HG02840 (cell line): Measurements from ENCODE around the gene CXorf38.

ENCODE experiments used
- ATAC-seq: cut with Tn5 transposase; IDR thresholded peaks from one replicate; pipeline ENCODE4 v1.9.1; 2021; ENCODE audit warnings: mild to moderate bottlenecking, moderate library complexity, moderate number of reproducible peaks; ENCODE audit not compliant: unreplicated experiment, low FRiP score

CXorf38 gene

GRCh38 chrX:40647307-40648197 is at the start of gene CXorf38:
Gene CXorf38, minus strand, starts transcription at chrX:40647561. Its CDS starts 41 bp downstream, at chrX:40647520.
- peak; percentile 79 for ATAC-seq

GRCh38 chrX:40694802-40695201 is 47.4 kb upstream of the CXorf38 start:
- no peak for ATAC-seq

GRCh38 chrX:40688929-40689328 is 41.6 kb upstream of the CXorf38 start:
- no peak for ATAC-seq

- ATAC-seq: no peak
These were observed 39.8 kb upstream of the CXorf38 start for GRCh38 chrX:40687169-40687568.

- no peak for ATAC-seq
These were observed 38.1 kb upstream of the CXorf38 start for GRCh38 chrX:40685362-40685918.

- ATAC-seq: no peak
These were observed 36.7 kb upstream of the CXorf38 start for GRCh38 chrX:40684092-40684491.

GRCh38 chrX:40683245-40683644 is 35.9 kb upstream of the CXorf38 start:
- ATAC-seq: no peak

- no peak for ATAC-seq
These were observed 23.8 kb upstream of the CXorf38 start for GRCh38 chrX:40671126-40671525.

GRCh38 chrX:40663880-40664630 is 16.7 kb upstream of the CXorf38 start:
- no peak for ATAC-seq

- no peak for ATAC-seq
These were observed 15.8 kb upstream of the CXorf38 start for GRCh38 chrX:40663078-40663740.

GRCh38 chrX:40661489-40661888 is 14.1 kb upstream of the CXorf38 start:
- no peak for ATAC-seq

- ATAC-seq: no peak
These were observed 13.0 kb upstream of the CXorf38 start for GRCh38 chrX:40660381-40660780.

GRCh38 chrX:40653535-40653934 is 6.2 kb upstream of the CXorf38 start:
- ATAC-seq: no peak

- no peak for ATAC-seq
These were observed 5.3 kb upstream of the CXorf38 start for GRCh38 chrX:40652664-40653063.

GRCh38 chrX:40651620-40652223 is 4.4 kb upstream of the CXorf38 start:
- no peak for ATAC-seq

- ATAC-seq: peak; percentile 29
These were observed 663 bp downstream of the CXorf38 start for GRCh38 chrX:40646489-40647306.

- no peak for ATAC-seq
These were observed 2.5 kb downstream of the CXorf38 start for GRCh38 chrX:40644821-40645358.

GRCh38 chrX:40644176-40644575 is 3.2 kb downstream of the CXorf38 start:
- no peak for ATAC-seq

GRCh38 chrX:40637687-40638086 is 9.7 kb downstream of the CXorf38 start:
- no peak for ATAC-seq
